Retinal pigment epithelial cell (primary cell): ENCODE measurements around the gene MEF2D.

Experiments
- DNase-seq: peaks from one replicate; pipeline ENCODE4 v3.0.0-alpha.2; 2010; ENCODE audit warnings: low read depth
- H3K4me3 ChIP-seq: 2 replicates; pipeline ENCODE4 v1.5.1; 2011; ENCODE audit warnings: mild to moderate bottlenecking, low read length, control low read depth, moderate library complexity
- CTCF ChIP-seq: conservative IDR thresholded peaks from 2 replicates; pipeline ENCODE4 v1.5.1; 2011; ENCODE audit warnings: low read depth, low read length, control low read depth, inconsistent platforms

The MEF2D gene

DNA sequence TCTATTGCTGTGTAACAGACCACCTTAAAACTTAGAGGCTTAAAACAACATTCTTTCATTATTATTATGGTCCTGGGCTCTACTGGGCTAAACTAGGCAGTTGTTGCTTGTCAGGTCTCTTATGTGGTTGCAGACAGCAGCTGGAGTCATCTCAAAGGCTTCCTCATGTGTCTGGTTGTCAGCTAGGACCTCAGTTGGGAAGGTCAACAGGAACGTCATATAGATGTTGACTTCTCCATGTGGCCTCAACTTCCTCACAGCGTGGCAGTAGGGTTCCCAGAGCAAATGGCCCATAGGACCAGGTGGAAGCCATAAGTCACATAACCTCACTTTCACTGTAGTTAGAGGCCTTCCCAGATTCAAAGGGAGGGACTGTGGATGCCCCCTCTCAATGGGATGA, 15.4 kb upstream of the MEF2D start:
- DNase-seq, result no peak

DNA sequence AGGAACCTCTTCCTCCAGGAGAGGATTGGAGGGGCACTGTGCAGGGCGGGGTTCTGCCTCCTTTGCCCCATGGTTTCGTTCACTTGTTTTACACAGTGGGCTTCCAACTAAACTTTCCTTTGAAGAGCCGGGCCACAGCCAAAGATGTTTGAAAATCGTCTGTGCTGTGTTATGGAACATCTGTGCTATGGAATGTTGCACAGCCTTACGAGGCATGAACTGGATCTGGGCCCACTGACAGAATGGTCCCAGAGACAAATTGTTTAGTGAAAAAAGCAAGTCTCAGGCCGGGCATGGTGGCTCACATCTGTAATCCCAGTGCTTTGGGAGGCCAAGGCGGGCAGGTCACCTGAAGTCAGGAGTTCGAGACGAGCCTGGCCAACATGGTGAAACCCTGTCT, 12.6 kb upstream of the MEF2D start:
- TF ChIP-seq CTCF, result no peak
- no peak overlapping the region for H3K4me3 ChIP-seq
- no peak for DNase-seq

More for the DNA sequence above, 15.4 kb upstream of the MEF2D start:
- H3K4me3 ChIP-seq, result no peak overlapping the region
- TF ChIP-seq CTCF, result no peak

- no peak for DNase-seq
- no peak for TF ChIP-seq CTCF
- no peak overlapping the region for H3K4me3 ChIP-seq
Observed at GRCh38 chr1:156511644-156512043, 11.1 kb upstream of the MEF2D start.

GRCh38 chr1:156510709-156511108, 10.1 kb upstream of the MEF2D start:
- TF ChIP-seq CTCF, result no peak
- no peak overlapping the region for H3K4me3 ChIP-seq
- no peak for DNase-seq

DNA sequence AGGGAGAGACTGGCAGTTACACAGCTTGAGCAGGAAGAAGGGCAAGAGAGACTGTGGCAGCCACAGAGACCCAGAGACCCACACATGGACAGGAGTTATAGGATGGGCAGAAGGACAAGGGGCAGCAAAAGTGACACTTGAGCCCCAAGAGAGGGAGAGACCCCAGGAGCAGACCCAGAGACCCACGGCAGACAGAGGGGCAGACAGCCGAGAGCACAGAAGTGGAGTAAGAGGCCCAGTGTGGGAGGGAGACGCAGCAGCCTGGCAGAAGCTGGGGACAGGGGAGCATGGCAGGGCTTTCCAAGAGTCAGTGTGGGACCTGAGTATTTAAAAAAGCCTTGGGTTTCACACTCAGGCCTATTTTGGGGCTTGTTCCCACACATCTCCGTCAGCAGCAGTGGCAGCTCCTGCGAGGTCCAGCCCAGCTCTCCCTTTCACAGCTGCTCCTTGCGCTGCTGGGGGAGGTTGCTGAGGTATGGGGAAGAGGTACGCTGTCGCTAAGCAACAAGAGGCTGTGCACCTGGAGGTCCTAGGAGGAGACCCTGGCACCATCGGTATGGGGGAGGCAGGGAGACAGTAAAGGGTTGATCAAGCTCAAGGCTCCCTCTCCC, 9.0 kb upstream of the MEF2D start:
- DNase-seq, result no peak
- no peak overlapping the region for H3K4me3 ChIP-seq
- TF ChIP-seq CTCF, result no peak

GRCh38 chr1:156508955-156509234, 8.3 kb upstream of the MEF2D start:
- no peak for TF ChIP-seq CTCF
- no peak overlapping the region for H3K4me3 ChIP-seq
- no peak for DNase-seq

DNA sequence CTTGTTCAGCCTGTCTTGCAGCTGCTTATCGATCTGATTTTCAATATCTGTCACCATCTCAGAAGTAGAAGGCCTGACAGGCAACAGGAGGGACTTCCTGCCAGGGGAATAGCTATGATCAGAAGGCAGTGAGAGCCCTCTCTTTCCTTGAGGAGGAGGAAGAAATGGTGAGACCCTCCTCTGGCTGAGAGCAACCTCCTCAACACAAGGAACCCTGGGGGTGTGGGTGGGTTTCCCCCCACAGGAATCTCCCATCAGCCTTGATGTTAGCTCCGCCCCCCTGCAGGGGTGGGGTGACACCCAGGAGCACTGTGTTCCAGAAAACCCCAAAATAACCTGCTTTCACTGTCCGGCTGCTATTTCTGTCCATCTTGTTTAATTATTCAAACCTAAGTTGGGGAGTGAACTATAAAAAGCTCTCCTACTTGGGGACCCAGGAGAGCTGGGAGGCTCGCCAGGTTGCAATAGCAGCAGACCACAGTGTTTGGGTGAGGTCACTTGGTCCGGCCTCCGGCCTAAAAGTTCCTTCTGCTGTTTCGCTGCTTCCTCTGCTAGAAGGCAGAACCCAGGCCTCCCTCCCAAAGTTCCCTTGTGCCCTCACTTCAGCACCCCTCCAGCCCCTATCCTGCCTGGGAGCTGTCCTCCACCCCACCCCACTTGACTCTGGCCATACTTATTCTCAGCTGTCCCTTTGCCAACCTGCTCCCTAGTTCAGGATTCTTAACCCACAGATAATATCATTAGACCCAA, 7.8 kb upstream of the MEF2D start:
- DNase-seq, result no peak
- no peak for TF ChIP-seq CTCF
- no peak overlapping the region for H3K4me3 ChIP-seq
